ENCODE results near the gene PTGDR2.

The PTGDR2 gene

GRCh38 chr11:60831501-60832079, 24.2 kb downstream of the PTGDR2 start:
- TF ChIP-seq REST (IDR thresholded peaks at IDR 0.05; ENCODE audit: low read depth) (no peak), TAF1 (IDR thresholded peaks at IDR 0.05; ENCODE audit: low read depth) (no peak), TEAD4 (IDR thresholded peaks at IDR 0.05) (no peak), EGR1 (IDR thresholded peaks at IDR 0.05) (no peak), NFIC (IDR thresholded peaks at IDR 0.05) (peak; percentile 46; the same call in 1 of the 2 replicates)

GRCh38 chr11:60831143-60831500, 24.6 kb downstream of the PTGDR2 start:
- TF ChIP-seq CEBPB (IDR thresholded peaks at IDR 0.05) (no peak), RAD21 (IDR thresholded peaks at IDR 0.05; ENCODE audit: low read depth) (peak; percentile 95)

DNA sequence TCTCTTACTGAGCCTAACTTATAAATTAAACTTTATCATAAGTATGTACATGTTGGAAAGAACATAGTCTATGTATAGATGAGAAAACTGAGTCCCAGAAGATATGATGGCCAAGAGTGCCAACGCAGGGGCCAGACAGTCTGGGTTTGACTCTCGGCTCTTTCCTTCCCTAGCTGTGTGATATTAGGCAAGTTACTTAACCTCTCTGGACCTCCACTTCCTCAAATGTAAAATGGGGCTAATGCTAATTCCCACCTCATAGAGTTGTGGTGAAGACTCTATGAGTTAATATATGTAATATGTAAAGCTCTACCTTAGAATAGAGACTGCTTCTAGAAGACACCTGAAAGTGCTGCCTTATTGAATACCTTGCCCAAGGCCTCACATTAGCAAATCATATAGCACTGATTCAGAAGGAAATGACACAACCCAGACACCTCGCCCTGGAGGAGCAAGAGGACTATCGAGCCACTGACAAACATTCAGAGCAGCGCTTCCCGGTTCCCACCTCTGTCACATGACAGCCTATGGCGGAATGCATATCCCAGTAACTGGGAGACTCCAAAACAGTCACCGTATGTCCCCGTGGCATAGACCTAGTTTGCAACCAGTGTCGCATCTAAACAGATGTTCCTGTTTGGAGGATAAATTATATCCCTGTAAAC, 25.1 kb downstream of the PTGDR2 start:
- TF ChIP-seq EGR1 (IDR thresholded peaks at IDR 0.05): no peak

DNA sequence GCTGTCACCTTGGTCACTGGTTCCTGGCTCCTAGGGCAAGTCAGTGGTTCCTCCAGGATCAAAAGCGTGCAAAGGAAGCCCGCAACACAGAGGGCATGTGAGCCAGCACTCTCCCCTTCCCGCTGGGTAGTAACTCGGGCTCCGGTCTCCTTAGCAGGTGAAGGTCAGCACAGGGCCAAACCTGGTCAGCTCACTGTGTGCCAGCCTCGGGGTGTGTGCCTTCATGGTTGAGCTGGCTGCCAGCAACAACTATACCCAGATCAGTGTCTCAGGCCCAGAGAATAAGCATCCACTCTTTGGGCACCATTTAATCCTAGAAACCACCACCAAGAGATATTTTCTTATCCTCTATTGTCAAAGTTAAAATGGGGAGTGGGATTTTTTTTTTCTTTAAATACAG, 30.0 kb downstream of the PTGDR2 start:
- TF ChIP-seq CREB1 (IDR thresholded peaks at IDR 0.05; ENCODE audit: low read depth): no peak
- no peak for TF ChIP-seq REST (IDR thresholded peaks at IDR 0.05; ENCODE audit: low read depth)
- TF ChIP-seq FOXM1 (IDR thresholded peaks at IDR 0.05; ENCODE audit: borderline replicate concordance, low read depth): no peak
- TF ChIP-seq ZBTB7A (IDR thresholded peaks at IDR 0.05; ENCODE audit: low read depth): no peak
- TF ChIP-seq EP300 (IDR thresholded peaks at IDR 0.05; ENCODE audit: borderline replicate concordance): no peak
- TF ChIP-seq TEAD4 (IDR thresholded peaks at IDR 0.05): no peak
- no peak for TF ChIP-seq CEBPB (IDR thresholded peaks at IDR 0.05)
- TF ChIP-seq RAD21 (IDR thresholded peaks at IDR 0.05; ENCODE audit: low read depth): no peak
- no peak for TF ChIP-seq MAX (IDR thresholded peaks at IDR 0.05)

GRCh38 chr11:60825118-60825517, 30.6 kb downstream of the PTGDR2 start:
- no peak for TF ChIP-seq EP300 (IDR thresholded peaks at IDR 0.05; ENCODE audit: borderline replicate concordance)
- TF ChIP-seq TEAD4 (IDR thresholded peaks at IDR 0.05): no peak
- no peak for TF ChIP-seq FOXM1 (IDR thresholded peaks at IDR 0.05; ENCODE audit: borderline replicate concordance, low read depth)
- TF ChIP-seq TCF12 (IDR thresholded peaks at IDR 0.05; ENCODE audit: low read depth): no peak
- TF ChIP-seq YY1 (IDR thresholded peaks at IDR 0.05; ENCODE audit: low read depth): no peak
- no peak for TF ChIP-seq CREB1 (IDR thresholded peaks at IDR 0.05; ENCODE audit: low read depth)
- TF ChIP-seq EGR1 (IDR thresholded peaks at IDR 0.05): no peak
- TF ChIP-seq CEBPB (IDR thresholded peaks at IDR 0.05): no peak
- TF ChIP-seq ZBTB7A (IDR thresholded peaks at IDR 0.05; ENCODE audit: low read depth): no peak
- no peak for TF ChIP-seq TAF1 (IDR thresholded peaks at IDR 0.05; ENCODE audit: low read depth)
- no peak for TF ChIP-seq REST (IDR thresholded peaks at IDR 0.05; ENCODE audit: low read depth)
- no peak for TF ChIP-seq RAD21 (IDR thresholded peaks at IDR 0.05; ENCODE audit: low read depth)
- TF ChIP-seq MAX (IDR thresholded peaks at IDR 0.05): no peak
- no peak for TF ChIP-seq NFIC (IDR thresholded peaks at IDR 0.05)
- TF ChIP-seq USF1 (IDR thresholded peaks at IDR 0.05): no peak
